Measurements from ENCODE around the gene DCLRE1C.
"Not testable (repeated sequence)": the region's sequence is repeated elsewhere in the genome, so short reads cannot be mapped to it uniquely, and the experiment has no call there.

DNA sequence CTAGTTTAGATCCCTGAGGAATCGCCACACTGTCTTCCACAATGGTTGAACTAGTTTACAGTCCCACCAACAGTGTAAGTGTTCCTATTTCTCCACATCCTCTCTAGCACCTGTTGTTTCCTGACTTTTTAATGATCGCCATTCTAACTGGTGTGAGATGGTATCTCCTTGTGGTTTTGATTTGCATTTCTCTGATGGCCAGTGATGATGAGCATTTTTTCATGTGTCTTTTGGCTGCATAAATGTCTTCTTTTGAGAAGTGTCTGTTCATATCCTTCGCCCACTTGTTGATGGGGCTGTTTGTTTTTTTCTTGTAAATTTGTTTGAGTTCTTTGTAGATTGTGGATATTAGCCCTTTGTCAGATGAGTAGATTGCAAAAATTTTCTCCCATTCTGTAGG is 89.0 kb downstream of the DCLRE1C start:
- TF ChIP-seq, protein P1, sequence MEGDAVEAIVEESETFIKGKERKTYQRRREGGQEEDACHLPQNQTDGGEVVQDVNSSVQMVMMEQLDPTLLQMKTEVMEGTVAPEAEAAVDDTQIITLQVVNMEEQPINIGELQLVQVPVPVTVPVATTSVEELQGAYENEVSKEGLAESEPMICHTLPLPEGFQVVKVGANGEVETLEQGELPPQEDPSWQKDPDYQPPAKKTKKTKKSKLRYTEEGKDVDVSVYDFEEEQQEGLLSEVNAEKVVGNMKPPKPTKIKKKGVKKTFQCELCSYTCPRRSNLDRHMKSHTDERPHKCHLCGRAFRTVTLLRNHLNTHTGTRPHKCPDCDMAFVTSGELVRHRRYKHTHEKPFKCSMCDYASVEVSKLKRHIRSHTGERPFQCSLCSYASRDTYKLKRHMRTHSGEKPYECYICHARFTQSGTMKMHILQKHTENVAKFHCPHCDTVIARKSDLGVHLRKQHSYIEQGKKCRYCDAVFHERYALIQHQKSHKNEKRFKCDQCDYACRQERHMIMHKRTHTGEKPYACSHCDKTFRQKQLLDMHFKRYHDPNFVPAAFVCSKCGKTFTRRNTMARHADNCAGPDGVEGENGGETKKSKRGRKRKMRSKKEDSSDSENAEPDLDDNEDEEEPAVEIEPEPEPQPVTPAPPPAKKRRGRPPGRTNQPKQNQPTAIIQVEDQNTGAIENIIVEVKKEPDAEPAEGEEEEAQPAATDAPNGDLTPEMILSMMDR (IDR thresholded peaks at IDR 0.05 in 8 of 11, conservative IDR thresholded peaks at IDR 0.05 in 3 of 11), result not testable (repeated sequence)
- TF ChIP-seq POLR2A (IDR thresholded peaks at IDR 0.05), result not testable (repeated sequence)

Measured in spleen (tissue), 7 donors.